Stimulated activated naive B cell treated with anti-CD40 and anti-IgM and Interleukin-4, amounts not matched to agents 10 μg/mL and 1 μg/mL and 100 μg/mL, for 72 hours (primary cell): Measurements from ENCODE around the gene EFEMP1.
"Not testable (repeated sequence)": the region's sequence is repeated elsewhere in the genome, so short reads cannot be mapped to it uniquely, and the experiment has no call there.

ENCODE experiments used
- ATAC-seq, 2 donors: fragments of 150-1000 bp; cut with Tn5 transposase; replicated peaks; 2 replicates each; pipeline ENCODE4 v1.10.0; 2021; ENCODE audit warnings: moderate library complexity in 1 of 2
- DNase-seq: peaks from one replicate; pipeline ENCODE4 v3.0.0; 2021
- H3K27ac Mint-ChIP-seq: one replicate; pipeline ENCODE4 v1.8.0; 2022; ENCODE audit warnings: mild to moderate bottlenecking, mixed read lengths
- H3K27me3 Mint-ChIP-seq, 2 donors: one replicate each; pipeline ENCODE4 v1.8.0; 2022; ENCODE audit warnings: mixed read lengths in 2 of 2
- H3K36me3 Mint-ChIP-seq, 2 donors: one replicate each; pipeline ENCODE4 v1.8.0; 2022; ENCODE audit warnings: mixed read lengths in 2 of 2, mild to moderate bottlenecking in 1 of 2
- H3K4me1 Mint-ChIP-seq, 2 donors: one replicate each; pipeline ENCODE4 v1.8.0; 2022; ENCODE audit warnings: mixed read lengths in 2 of 2, mild to moderate bottlenecking in 1 of 2
- H3K4me3 Mint-ChIP-seq, 2 donors: one replicate each; pipeline ENCODE4 v1.8.0; 2022; ENCODE audit warnings: mild to moderate bottlenecking in 2 of 2, mixed read lengths in 2 of 2, moderate library complexity in 1 of 2
- H3K9me3 Mint-ChIP-seq, 2 donors: one replicate each; pipeline ENCODE4 v1.8.0; 2022; ENCODE audit warnings: mixed read lengths in 2 of 2, mild to moderate bottlenecking in 1 of 2

The EFEMP1 gene

GRCh38 chr2:55859875-55860274, 63.7 kb downstream of the EFEMP1 start:
- Mint-ChIP-seq H3K27me3 (no peaks in the 10 kb centered on the region), H3K36me3 (no peaks in the 10 kb centered on the region), H3K4me3 (no peak overlapping the region), H3K9me3 (no peaks in the 10 kb centered on the region), H3K4me1 (no peaks in the 10 kb centered on the region), H3K27ac (no peak overlapping the region)
- ATAC-seq = no peak
- no peak for DNase-seq

- Mint-ChIP-seq H3K4me1 (no peaks in the 10 kb centered on the region), H3K4me3 (no peak overlapping the region), H3K27ac (no peak overlapping the region), H3K36me3 (no peaks in the 10 kb centered on the region), H3K27me3 (no peaks in the 10 kb centered on the region), H3K9me3 (no peaks in the 10 kb centered on the region)
- ATAC-seq = no peak
- DNase-seq = no peak
Observed at GRCh38 chr2:55857766-55858165, 65.8 kb downstream of the EFEMP1 start.

- ATAC-seq (no peak), DNase-seq (no peak)
- H3K9me3 Mint-ChIP-seq = no peaks in the 10 kb centered on the region
- H3K4me1 Mint-ChIP-seq = no peaks in the 10 kb centered on the region
- no peak overlapping the region for H3K27ac Mint-ChIP-seq
- H3K36me3 Mint-ChIP-seq = no peaks in the 10 kb centered on the region
- H3K4me3 Mint-ChIP-seq = no peak overlapping the region
- H3K27me3 Mint-ChIP-seq = no peaks in the 10 kb centered on the region
Observed at GRCh38 chr2:55856936-55857335, 66.6 kb downstream of the EFEMP1 start.

- Mint-ChIP-seq H3K27ac (no peak overlapping the region), H3K4me1 (peaks cover 0 to 5% of the 10 kb centered on the region in 2 donors), H3K9me3 (no peaks in the 10 kb centered on the region), H3K4me3 (no peak overlapping the region), H3K36me3 (no peaks in the 10 kb centered on the region), H3K27me3 (no peaks in the 10 kb centered on the region)
- ATAC-seq (no peak), DNase-seq (no peak)
Observed at GRCh38 chr2:55848096-55848495, 75.5 kb downstream of the EFEMP1 start.

- H3K36me3 Mint-ChIP-seq = no peaks in the 10 kb centered on the region
- no peak overlapping the region for H3K4me3 Mint-ChIP-seq
Observed at GRCh38 chr2:55846426-55846825, 77.2 kb downstream of the EFEMP1 start.

GRCh38 chr2:55844986-55845385, 78.6 kb downstream of the EFEMP1 start:
- no peak for ATAC-seq
- no peak overlapping the region for H3K27ac Mint-ChIP-seq
- H3K9me3 Mint-ChIP-seq = no peaks in the 10 kb centered on the region
- H3K4me1 Mint-ChIP-seq = peaks cover 0 to 5% of the 10 kb centered on the region in 2 donors
- no peaks in the 10 kb centered on the region for H3K36me3 Mint-ChIP-seq
- no peak overlapping the region for H3K4me3 Mint-ChIP-seq
- no peak for DNase-seq
- H3K27me3 Mint-ChIP-seq = no peaks in the 10 kb centered on the region

More at GRCh38 chr2:55846426-55846825, 77.2 kb downstream of the EFEMP1 start:
- H3K27ac Mint-ChIP-seq = no peak overlapping the region
- no peaks in the 10 kb centered on the region for H3K27me3 Mint-ChIP-seq
- no peaks in the 10 kb centered on the region for H3K9me3 Mint-ChIP-seq
- H3K4me1 Mint-ChIP-seq = peaks cover 0 to 5% of the 10 kb centered on the region in 2 donors
- ATAC-seq (no peak), DNase-seq (no peak)

GRCh38 chr2:55843994-55844345, 79.6 kb downstream of the EFEMP1 start:
- H3K36me3 Mint-ChIP-seq = no peaks in the 10 kb centered on the region
- peaks cover 0 to 2% of the 10 kb centered on the region in 2 donors for H3K4me1 Mint-ChIP-seq
- no peak for DNase-seq
- H3K27ac Mint-ChIP-seq = no peak overlapping the region
- H3K4me3 Mint-ChIP-seq = no peak overlapping the region
- no peaks in the 10 kb centered on the region for H3K9me3 Mint-ChIP-seq
- H3K27me3 Mint-ChIP-seq = no peaks in the 10 kb centered on the region
- no peak for ATAC-seq

- ATAC-seq (no peak), DNase-seq (no peak)
- H3K27me3 Mint-ChIP-seq = no peaks in the 10 kb centered on the region
- no peaks in the 10 kb centered on the region for H3K4me1 Mint-ChIP-seq
- H3K36me3 Mint-ChIP-seq = no peaks in the 10 kb centered on the region
- H3K4me3 Mint-ChIP-seq = no peak overlapping the region
- H3K9me3 Mint-ChIP-seq = no peaks in the 10 kb centered on the region
- no peak overlapping the region for H3K27ac Mint-ChIP-seq
Observed at GRCh38 chr2:55843096-55843993, 80.2 kb downstream of the EFEMP1 start.

- no peak for ATAC-seq
- Mint-ChIP-seq H3K36me3 (no peaks in the 10 kb centered on the region), H3K9me3 (no peaks in the 10 kb centered on the region), H3K27me3 (no peaks in the 10 kb centered on the region), H3K4me1 (no peaks in the 10 kb centered on the region), H3K27ac (no peak overlapping the region), H3K4me3 (no peak overlapping the region)
- no peak for DNase-seq
Observed at GRCh38 chr2:55842046-55842445, 81.5 kb downstream of the EFEMP1 start.

- ATAC-seq = no peak
- Mint-ChIP-seq H3K4me1 (no peaks in the 10 kb centered on the region), H3K36me3 (no peaks in the 10 kb centered on the region), H3K27ac (no peak overlapping the region), H3K9me3 (peaks cover 0 to 2% of the 10 kb centered on the region in 2 donors), H3K4me3 (no peak overlapping the region), H3K27me3 (no peaks in the 10 kb centered on the region)
- no peak for DNase-seq
Observed at GRCh38 chr2:55840460-55840859, 83.1 kb downstream of the EFEMP1 start.

- Mint-ChIP-seq H3K4me3 (no peak overlapping the region), H3K36me3 (no peaks in the 10 kb centered on the region), H3K27me3 (no peaks in the 10 kb centered on the region), H3K9me3 (peaks cover 0 to 7% of the 10 kb centered on the region in 2 donors), H3K27ac (no peak overlapping the region), H3K4me1 (no peaks in the 10 kb centered on the region)
- ATAC-seq (no peak), DNase-seq (no peak)
Observed at GRCh38 chr2:55839182-55839819, 84.3 kb downstream of the EFEMP1 start.

GRCh38 chr2:55838653-55839052, 84.9 kb downstream of the EFEMP1 start:
- Mint-ChIP-seq H3K9me3 (peaks cover 0 to 8% of the 10 kb centered on the region in 2 donors), H3K27ac (no peak overlapping the region), H3K27me3 (no peaks in the 10 kb centered on the region), H3K4me3 (no peak overlapping the region), H3K36me3 (no peaks in the 10 kb centered on the region), H3K4me1 (no peaks in the 10 kb centered on the region)
- ATAC-seq (no peak), DNase-seq (no peak)

- not testable (repeated sequence) for DNase-seq, H3K27ac Mint-ChIP-seq, H3K36me3 Mint-ChIP-seq, H3K27me3 Mint-ChIP-seq, H3K4me3 Mint-ChIP-seq, ATAC-seq, H3K4me1 Mint-ChIP-seq, H3K9me3 Mint-ChIP-seq
Observed at GRCh38 chr2:55838117-55838516, 85.5 kb downstream of the EFEMP1 start.

GRCh38 chr2:55837073-55837472, 86.5 kb downstream of the EFEMP1 start:
- ATAC-seq (no peak), DNase-seq (no peak)
- no peaks in the 10 kb centered on the region for H3K36me3 Mint-ChIP-seq
- peaks cover 0 to 10% of the 10 kb centered on the region in 2 donors for H3K9me3 Mint-ChIP-seq
- H3K4me1 Mint-ChIP-seq = no peaks in the 10 kb centered on the region
- no peak overlapping the region for H3K4me3 Mint-ChIP-seq
- H3K27ac Mint-ChIP-seq = no peak overlapping the region
- H3K27me3 Mint-ChIP-seq = no peaks in the 10 kb centered on the region
